Measurements from ENCODE around the gene ZYX. TPM values are rescaled to one million over a fixed set of nuclear protein-coding genes. Genes with fewer than 3 reads are reported as not detected.
"Not testable (repeated sequence)": the region's sequence is repeated elsewhere in the genome, so short reads cannot be mapped to it uniquely, and the experiment has no call there.

ZYX gene
- polyA plus RNA-seq, 2 of the 4 experiments (the other 2 are of a cell fraction) = 13.3 to 109 TPM

DNA sequence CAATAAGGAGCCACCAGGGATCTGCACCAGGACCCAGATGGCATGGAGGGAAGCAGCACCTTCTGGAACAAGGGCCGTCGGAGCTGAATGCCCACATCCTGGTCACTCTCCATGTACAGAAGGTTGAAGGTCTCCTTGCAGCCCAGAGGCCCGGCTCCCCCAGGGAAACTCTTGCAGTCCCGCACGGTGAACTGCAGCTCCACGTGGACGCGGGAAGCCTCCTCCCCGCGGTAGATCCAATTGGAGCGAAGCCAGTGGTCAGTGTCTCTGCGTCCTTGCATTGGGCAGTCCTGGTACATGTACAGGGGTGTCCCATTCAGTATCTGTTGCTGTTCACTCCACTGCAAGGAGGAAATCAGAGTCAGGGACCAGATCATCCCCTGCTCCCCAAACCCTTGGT, 20.1 kb downstream of the ZYX start:
- no peak for FAIRE-seq
- ATAC-seq = no peak
- no peak overlapping the region for H3K4me2 ChIP-seq
- H3K9me3 ChIP-seq = no peaks in the 10 kb centered on the region
- 68% methylated on average over 11 of the region's 12 CpGs for WGBS (ENCODE audit: missing lambda C conversion rate)
- no peak for DNase-seq (ENCODE audit: low read depth in 1 of 2, low spot score in 1 of 2)
- no peak for TF ChIP-seq ATOH8 (CRISPR knock-in tag; IDR thresholded peaks at IDR 0.05; ENCODE audit: low read depth)
- TF ChIP-seq CBX8 (IDR thresholded peaks at IDR 0.05) = no peak
- no peak for TF ChIP-seq HOXB13 (CRISPR knock-in tag; IDR thresholded peaks at IDR 0.05; ENCODE audit: low read depth)
- TF ChIP-seq POLR2AphosphoS2 (conservative IDR thresholded peaks at IDR 0.05; ENCODE audit: low read length) = no peak
- no peak for TF ChIP-seq ZC3H11A (IDR thresholded peaks at IDR 0.05)
- no peak for TF ChIP-seq BHLHE40 (IDR thresholded peaks at IDR 0.05; ENCODE audit: low read depth, low read length)
- no peak for TF ChIP-seq RNF2 (IDR thresholded peaks at IDR 0.05; ENCODE audit: borderline replicate concordance, low read depth)
- no peak for TF ChIP-seq GATA3 (IDR thresholded peaks at IDR 0.05; ENCODE audit: borderline replicate concordance)
- TF ChIP-seq, protein P1, sequence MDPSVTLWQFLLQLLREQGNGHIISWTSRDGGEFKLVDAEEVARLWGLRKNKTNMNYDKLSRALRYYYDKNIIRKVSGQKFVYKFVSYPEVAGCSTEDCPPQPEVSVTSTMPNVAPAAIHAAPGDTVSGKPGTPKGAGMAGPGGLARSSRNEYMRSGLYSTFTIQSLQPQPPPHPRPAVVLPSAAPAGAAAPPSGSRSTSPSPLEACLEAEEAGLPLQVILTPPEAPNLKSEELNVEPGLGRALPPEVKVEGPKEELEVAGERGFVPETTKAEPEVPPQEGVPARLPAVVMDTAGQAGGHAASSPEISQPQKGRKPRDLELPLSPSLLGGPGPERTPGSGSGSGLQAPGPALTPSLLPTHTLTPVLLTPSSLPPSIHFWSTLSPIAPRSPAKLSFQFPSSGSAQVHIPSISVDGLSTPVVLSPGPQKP (IDR thresholded peaks at IDR 0.05; ENCODE audit: low read depth, low read length) = no peak
- TF ChIP-seq MAX (IDR thresholded peaks at IDR 0.05) = no peak
- no peak for TF ChIP-seq RARB (CRISPR knock-in tag; IDR thresholded peaks at IDR 0.05)
- no peak for TF ChIP-seq FOSB (CRISPR knock-in tag; IDR thresholded peaks at IDR 0.05)
- no peak for TF ChIP-seq ZFP36 (IDR thresholded peaks at IDR 0.05; ENCODE audit: borderline replicate concordance, partially characterized antibody)
- TF ChIP-seq RAD21 (conservative IDR thresholded peaks at IDR 0.05 in 1 of 2, IDR thresholded peaks at IDR 0.05 in 1 of 2) = no peak
- TF ChIP-seq CEBPB (IDR thresholded peaks at IDR 0.05) = no peak
- TF ChIP-seq POLR2A (IDR thresholded peaks at IDR 0.05; ENCODE audit: low read length) = no peak
- no peak for TF ChIP-seq HOXA7 (CRISPR knock-in tag; IDR thresholded peaks at IDR 0.05)
- H3K4me1 ChIP-seq = no peaks in the 10 kb centered on the region
- ChIA-PET POLR2A (no interaction called here), CTCF (interaction anchor here (1.2 to 3.5 kb wide), 5 partner anchors 9 to 160 kb away, joined by 3 to 26 read pairs (median 20); partner anchors contain the start of gene ZYX)
- no peak overlapping the region for H3K27ac ChIP-seq
- no peak overlapping the region for H3K4me3 ChIP-seq

DNA sequence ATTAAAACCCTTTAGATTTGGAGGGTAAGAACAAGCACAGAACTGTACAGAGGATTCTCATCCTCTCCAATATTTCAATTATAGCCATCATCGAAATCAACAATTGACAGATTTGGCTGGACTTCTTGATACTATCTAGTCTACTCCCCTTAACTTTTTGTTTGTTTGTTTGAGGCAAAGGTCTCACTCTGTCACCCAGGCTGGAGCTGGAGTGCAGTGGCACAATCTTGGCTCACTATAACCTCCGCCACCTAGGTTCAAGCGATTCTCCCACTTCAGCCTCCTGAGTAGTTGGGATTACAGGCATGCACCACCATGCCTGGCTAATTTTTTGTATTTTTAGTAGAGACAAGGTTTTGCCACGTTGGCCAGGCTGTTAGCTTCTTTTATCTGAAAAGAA, 21.1 kb downstream of the ZYX start:
- H3K4me3 ChIP-seq; POLR2A ChIA-PET; H3K27ac ChIP-seq; H3K4me1 ChIP-seq; H3K4me2 ChIP-seq; H3K9me3 ChIP-seq; DNase-seq (ENCODE audit: low read depth in 1 of 2, low spot score in 1 of 2); FAIRE-seq; ATAC-seq: not testable (repeated sequence)
- WGBS (ENCODE audit: missing lambda C conversion rate) = 46% methylated on average over 4 of the region's 4 CpGs
- CTCF ChIA-PET = interaction anchor here (1.2 to 3.5 kb wide), 5 partner anchors 9 to 161 kb away, joined by 3 to 26 read pairs (median 20); partner anchors contain the start of gene ZYX

DNA sequence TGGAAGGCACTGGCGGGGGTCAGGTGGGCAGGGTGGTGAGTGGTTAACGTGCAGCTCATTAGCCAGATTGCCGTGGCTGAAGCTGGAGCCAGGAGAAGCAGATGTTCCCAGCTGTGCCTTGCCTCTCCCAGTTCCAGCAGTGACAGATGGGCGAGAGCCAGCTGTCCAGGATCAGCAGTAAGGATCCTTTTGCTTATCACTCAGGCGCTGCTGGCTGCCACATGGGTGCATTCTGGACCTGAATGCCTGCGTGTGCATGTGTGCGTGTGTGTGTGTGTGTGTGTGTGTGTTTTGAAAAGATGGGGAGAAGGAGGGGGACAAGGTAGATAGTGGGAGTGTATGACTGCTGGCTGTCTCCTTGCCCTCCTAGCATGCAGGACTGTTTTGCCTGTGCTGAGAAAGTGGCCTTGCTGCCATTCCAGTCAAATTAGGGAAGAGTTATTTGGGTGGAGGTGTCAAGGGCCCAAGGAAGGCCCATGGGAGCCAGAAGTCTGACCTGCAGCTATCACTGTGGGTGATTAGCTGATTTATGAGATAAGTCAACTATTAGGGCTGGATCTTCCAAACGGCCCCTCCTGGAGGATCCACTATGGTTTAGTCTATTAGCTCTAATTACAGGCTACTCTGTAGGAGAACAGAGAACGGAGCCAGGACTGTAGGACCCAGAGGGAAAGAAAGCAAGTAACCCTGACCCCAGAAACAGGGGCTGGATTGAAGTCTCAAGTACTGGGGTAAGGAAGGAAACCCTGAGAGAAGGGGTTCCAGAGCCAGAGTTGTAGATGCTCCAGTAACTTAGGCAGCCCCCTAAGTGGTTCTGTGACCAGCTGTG, 24.2 kb downstream of the ZYX start:
- H3K27ac ChIP-seq = no peak overlapping the region
- peaks cover 7% of the 10 kb centered on the region; the same call in 2 of the 3 replicates for H3K4me1 ChIP-seq
- TF ChIP-seq RARB (CRISPR knock-in tag; IDR thresholded peaks at IDR 0.05) (no peak), CHD2 (IDR thresholded peaks at IDR 0.05; ENCODE audit: low read length, partially characterized antibody) (no peak), EHF (CRISPR knock-in tag; IDR thresholded peaks at IDR 0.05) (no peak), HES2 (IDR thresholded peaks at IDR 0.05) (no peak), RFX5 (IDR thresholded peaks at IDR 0.05) (no peak), RNF2 (IDR thresholded peaks at IDR 0.05; ENCODE audit: borderline replicate concordance, low read depth) (no peak), ESRRA (IDR thresholded peaks at IDR 0.05; ENCODE audit: borderline replicate concordance, low read length) (no peak)
- FAIRE-seq (no peak), DNase-seq (ENCODE audit: low read depth in 1 of 2, low spot score in 1 of 2) (no peak), ATAC-seq (no peak)
- ChIA-PET POLR2A (no interaction called here), CTCF (interaction anchor here (0.7 to 5.9 kb wide), 5 partner anchors 8 to 165 kb away, joined by 3 to 46 read pairs (median 5); no protein-coding TSS in a partner anchor)
- no peaks in the 10 kb centered on the region for H3K9me3 ChIP-seq
- no peak overlapping the region for H3K4me3 ChIP-seq
- WGBS (ENCODE audit: missing lambda C conversion rate) = 28% methylated on average over 8 of the region's 9 CpGs
- no peak overlapping the region for H3K4me2 ChIP-seq
